GM20431 (cell line): ENCODE data around the gene CRACR2B.

Source experiments
- in situ Hi-C: fragments of 300-500 bp; cut with MseI, MboI; formaldehyde crosslinking; loops from one replicate; pipeline ENCODE4 v1.15.0; 2020; ENCODE audit warnings: low sequenced_read_pairs; ENCODE audit not compliant: unreplicated experiment

CRACR2B gene

DNA sequence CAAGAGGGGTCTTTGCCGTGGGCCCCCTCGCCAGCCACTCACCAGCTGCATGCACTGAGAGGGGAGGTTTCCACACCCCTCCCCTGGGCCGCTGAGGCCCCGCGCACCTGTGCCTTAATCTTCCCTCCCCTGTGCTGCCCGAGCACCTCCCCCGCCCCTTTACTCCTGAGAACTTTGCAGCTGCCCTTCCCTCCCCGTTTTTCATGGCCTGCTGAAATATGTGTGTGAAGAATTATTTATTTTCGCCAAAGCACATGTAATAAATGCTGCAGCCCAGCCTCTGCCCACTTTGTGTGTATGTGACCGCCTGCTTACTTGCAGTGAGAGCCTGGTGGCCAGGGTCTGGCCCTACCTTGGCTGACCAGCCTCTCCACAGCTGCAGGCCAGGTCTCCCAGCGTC is 2.8 kb upstream of the CRACR2B start:
- in situ Hi-C loops, result no loop called here

DNA sequence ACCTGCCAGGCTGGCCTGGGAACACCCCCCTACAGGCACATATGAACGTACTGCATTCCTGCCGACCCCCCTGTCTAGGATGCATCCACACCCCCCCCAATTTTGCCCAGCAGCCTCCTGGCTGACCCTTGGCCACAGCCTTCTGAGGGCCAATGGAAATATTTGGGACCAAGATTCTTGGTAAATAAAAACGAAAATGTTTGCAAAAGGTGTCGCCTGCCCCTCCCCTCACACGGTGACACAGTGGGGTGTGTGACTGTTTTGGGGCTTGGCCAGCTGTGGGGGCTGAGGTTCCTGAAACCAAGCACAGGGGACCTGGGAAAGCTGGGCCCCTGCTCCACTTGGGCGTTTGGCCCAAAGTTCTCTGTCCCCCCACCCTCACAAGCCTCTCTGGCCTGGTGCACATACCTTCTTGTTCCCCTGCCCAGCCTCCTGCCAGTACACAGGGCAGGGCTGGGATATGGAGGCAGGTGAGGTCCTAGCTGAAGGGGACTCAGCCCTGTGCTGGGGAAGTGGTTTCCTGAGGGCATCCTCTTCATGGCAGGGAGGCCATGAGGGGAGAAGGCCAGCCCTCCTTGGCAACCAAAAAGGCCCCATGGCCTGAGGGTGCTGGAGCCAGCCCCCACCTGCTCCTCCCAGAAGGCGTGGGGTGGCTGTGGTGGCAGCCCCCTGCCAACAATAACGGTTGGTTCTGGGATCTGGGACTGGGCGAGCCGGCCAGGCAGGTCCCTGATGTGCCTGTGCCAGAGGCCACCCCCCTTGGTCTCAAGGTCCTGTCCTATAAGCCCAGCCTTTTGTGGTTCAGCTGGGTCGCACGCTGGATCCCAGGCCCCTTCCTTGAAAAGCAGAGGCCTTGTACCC is 2.1 kb upstream of the CRACR2B start:
- in situ Hi-C loops, result no loop called here

DNA sequence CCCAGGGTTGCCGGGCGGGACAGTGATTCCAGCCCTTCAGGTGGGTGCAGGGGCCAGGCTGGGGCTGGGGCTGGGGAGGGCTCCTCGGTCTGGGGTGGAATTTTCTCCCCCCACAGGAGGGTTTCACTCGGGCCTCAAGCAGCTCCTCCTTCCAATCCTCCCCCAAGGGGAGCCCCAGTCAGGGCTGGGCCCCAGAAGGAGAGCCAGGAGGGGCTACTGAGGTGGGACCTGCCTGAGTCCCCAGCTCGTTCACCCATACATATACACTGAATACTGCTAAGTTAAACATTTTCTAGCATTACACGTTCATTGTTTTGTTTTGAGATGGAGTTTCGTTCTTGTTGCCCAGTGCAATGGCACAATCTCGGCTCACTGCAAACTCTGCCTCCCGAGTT is 1.5 kb upstream of the CRACR2B start:
- in situ Hi-C loops, result no loop called here

DNA sequence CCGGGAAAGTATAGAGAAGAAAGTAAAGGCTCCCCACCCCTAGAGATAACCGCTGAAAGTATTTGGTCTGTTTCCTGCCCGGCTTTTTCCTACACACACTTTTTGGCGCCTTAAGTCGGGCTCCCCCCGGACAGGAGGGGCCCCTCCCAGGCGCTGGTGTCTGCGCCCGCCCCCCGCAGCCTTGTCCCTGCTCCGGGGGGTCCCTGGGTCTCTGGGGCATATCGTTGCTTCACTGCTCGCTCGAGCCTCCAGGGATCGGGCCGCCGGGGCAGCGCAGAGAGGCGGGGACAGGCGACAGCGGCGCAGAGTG is 928 bp upstream of the CRACR2B start:
- in situ Hi-C loops, result no loop called here

DNA sequence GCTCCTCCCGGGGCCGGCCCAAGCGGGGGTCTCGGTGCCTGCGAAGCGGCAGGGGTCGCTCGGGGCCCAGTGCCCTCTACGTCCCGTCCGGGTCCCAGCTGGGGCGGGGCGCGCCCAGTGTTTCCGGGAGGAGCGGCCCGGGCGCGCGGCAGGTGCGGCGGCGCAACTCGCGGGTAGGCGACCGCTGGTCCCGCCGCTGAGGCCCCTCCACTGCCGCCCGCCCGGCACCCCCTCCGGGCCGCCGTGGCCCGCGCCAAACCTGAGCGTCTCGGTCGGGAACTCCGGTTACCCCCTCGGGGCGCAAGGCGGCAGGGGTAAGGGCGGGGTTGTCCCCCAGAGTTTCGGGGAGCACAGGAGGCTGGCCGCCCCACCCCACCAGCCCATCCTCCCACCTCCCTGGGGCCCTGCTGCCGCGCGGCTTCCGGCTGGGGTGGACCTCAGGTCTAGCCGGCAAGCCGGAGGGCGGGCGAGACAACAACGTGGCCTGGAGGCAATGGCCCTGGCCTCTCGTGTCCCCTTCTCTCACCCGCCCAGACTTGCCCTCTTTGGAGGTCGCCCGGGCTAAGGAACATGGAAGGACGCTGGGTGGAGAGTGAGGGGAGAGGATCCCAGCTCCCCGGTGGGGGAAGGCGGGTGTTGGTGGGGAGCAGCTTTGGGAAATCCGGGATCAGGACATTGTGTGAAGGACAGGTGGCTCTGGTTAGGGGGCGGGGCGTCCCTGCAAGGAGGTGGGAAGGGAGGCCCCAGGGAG is 398 bp upstream of the CRACR2B start:
- in situ Hi-C loops, result no loop called here

DNA sequence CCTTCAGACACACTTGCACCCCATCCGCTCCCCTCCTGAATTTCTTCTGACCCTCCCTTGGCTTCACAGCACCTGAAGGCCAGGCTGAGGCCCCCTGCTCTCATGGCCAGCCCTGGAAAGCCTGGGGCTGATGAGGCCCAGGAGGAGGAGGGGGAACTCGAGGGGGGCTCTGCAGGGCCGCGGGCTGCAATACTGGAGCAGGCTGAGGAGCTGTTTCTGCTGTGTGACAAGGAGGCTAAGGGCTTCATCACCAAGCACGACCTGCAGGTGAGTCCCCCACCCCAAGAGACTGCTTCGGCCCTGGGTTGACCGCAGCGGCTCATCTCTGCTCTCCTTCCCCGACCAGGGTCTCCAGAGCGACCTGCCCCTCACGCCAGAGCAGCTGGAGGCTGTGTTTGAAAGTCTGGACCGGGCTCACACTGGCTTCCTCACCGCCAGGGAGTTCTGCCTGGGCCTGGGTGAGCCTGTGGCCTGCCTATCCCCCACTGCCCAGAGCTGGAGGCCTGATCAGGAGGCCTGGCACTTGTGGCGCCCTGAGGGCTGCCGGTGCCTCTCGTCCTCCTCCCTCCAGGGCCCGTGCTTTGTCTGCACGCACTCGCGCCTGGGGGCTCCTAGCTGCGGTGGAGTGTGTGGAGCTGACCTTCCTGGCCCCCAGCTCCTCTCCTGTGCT is 922 bp downstream of the CRACR2B start:
- in situ Hi-C loops, result no loop called here

DNA sequence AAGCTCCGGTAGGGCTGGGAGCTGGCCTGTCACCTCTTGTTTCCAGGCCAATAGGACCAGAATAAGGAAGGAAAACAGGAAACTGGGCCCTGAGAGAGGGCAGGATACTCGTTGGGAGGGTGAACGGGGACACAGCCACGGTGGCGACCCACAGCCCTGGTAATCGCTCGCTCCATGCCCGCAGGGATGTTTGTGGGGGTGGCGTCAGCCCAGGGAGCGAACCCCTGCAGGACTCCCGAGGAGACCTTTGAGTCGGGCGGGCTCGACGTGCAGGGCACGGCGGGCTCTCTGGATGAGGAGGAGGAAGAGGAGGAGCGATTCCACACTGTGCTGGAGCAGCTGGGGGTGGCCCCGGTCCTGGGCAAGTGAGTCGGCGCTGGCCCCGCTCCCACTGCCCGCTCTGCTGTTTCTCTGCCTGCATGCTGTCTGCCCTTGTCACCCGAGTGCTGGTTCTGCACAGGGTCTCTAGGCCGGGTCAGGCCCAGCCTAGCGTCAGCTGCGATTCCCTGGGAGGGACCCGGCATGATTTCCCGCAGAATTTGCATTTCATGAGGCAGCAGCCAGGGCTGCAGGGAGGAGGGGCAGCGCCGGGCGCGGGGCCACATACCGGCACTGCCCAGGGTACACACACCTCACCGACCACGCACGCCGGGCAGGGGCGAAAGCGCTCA is 1.6 kb downstream of the CRACR2B start:
- in situ Hi-C loops, result no loop called here

DNA sequence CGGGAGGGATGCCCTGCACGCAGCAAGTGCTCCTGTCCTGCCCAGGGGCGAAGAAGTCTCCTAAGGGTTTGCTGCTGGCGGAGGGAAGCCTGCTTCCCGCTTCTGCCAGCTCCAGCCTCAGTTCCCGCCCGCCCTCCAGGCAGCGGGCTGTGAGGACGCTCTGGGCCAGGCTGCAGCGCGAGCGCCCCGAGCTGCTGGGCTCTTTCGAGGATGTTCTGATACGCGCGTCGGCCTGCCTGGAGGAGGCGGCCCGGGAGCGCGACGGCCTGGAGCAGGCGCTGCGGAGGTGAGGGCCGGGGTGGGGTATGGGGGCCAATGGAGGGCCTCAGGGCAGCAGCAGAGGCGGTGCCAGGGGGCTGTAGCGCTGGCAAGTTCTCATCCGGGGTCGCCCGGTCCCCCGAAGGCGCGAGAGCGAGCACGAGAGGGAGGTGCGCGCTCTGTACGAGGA is 2.2 kb downstream of the CRACR2B start:
- in situ Hi-C loops, result no loop called here

DNA sequence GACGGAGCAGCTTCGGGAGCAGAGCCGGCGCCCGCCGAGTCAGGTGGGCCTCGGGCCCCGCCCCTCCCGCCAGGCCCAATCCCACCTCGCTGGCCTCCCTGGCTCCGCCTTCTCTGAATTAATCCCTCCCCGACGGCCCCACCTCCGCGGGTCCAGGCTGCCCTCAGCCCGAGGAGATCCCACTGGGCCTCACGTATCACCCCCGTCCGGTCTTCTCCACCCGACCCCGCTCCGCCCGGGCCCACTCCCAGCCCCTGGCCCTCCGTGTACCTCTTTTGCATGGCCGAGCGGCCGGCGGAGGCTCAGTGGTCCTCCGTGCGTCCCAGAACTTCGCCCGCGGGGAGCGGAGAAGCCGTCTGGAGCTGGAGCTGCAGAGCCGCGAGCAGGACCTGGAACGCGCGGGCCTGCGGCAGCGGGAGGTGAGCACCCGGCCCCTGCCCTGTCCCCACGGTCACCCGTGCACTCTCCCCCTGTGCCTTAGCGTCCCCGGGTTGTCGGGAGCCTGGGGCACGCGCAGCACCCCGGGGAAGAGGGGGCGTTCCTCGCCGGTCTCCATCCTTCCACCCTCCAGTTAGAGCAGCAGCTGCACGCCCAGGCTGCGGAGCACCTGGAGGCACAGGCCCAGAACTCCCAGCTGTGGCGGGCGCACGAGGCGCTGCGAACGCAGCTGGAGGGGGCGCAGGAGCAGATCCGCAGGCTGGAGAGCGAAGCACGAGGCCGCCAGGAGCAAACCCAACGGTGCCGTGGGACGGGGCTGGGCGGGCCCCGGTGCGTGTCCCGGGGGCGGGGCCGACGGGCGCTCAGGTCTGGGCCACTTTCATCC is 2.8 kb downstream of the CRACR2B start:
- in situ Hi-C loops, result no loop called here

DNA sequence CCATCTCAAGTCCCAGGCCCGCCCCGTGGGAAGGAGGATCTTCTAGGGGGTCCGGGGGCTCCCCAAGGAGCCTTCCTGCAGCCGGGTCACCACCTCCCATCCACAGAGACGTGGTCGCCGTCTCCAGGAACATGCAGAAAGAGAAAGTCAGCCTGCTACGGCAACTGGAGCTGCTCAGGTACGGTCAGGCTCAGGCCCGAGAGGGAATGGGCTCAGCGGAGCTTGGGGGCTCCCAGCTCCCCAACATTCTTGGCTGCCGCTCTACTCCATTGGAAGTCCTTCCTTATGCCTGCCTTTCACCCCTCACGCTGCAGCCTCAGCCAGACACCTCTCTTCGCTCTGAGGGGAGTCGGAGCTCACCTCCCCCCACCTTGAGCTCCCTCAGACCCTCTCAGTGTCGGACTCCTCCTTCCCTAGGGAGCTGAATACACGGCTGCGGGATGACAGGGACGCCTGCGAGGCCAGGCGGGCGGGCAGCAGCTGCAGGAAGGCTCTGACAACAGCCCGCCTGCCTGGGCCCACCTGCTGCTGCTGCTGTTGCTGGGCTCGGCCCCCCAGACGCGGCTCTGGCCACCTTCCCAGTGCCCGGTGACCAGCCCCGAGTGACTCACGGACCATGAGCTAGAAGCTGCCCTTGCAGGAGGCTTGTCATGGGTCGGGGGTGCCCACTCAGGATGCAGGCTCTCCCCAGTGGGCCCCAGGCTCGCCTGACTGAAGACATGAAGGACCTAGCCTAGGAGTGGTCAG is 3.6 kb downstream of the CRACR2B start:
- in situ Hi-C loops, result no loop called here

DNA sequence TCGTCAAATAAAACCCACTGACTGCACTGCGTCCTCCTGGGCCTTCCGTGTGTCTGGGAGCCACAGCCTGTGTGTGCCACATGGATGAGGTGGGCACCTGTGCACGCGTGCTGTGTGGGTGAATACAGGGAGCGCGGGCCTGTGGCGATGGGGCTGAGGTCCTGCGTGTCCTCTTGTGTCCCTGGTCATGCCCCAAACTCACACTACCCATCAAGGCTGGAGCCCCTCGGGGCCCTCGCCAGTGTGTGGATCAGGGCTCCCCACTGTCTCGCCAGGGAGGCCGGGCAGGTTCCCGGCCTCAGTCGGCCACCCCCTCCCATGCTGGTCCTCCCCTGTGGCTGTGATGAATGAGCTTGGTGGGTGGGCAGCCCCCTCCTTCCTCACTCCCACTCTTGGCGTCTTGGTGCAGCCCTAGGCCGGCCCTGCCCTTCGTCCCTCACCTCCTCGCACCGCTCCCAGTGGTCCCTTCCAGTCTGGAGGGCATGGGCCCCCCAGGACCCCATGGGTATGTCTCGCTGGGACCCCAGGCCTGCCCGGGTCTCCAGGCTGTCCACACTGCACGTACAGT is 4.3 kb downstream of the CRACR2B start:
- in situ Hi-C loops, result no loop called here

DNA sequence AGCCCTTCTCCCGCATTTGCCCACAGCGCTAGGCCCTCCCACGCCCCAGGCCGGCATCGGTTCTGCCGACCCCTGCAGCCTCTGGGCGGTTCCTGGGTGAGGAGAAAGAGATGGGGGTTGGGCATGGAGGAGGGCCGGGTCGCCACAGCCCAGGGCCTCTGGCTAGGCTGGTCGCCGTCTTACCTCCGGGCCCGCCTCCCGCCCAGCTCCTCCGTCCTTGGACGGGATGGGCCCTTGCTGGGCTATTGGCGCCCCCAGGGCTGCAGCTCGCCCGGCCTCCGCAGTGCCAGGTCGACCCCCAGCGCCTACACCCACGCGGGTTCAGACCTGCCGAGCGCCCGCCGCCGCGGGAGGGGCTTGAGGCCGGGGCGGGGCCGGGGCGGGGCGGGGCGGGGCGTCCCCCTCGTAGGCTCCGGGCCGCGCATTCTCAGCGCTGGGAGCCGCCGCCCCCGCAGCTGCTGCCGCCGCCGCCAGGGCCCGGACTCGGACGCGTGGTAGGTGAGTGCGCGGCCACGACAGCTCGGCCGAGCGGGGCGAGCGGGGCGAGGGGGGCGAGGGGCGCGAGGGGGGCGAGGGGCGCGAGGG is 4.9 kb downstream of the CRACR2B start, which contains the start of gene CD151:
Gene CD151 (plus strand): TSS at position 424 of the 585 bp plus-strand sequence. CDS start 3,118 bp downstream, outside the sequence.
- in situ Hi-C loops, result no loop called here

DNA sequence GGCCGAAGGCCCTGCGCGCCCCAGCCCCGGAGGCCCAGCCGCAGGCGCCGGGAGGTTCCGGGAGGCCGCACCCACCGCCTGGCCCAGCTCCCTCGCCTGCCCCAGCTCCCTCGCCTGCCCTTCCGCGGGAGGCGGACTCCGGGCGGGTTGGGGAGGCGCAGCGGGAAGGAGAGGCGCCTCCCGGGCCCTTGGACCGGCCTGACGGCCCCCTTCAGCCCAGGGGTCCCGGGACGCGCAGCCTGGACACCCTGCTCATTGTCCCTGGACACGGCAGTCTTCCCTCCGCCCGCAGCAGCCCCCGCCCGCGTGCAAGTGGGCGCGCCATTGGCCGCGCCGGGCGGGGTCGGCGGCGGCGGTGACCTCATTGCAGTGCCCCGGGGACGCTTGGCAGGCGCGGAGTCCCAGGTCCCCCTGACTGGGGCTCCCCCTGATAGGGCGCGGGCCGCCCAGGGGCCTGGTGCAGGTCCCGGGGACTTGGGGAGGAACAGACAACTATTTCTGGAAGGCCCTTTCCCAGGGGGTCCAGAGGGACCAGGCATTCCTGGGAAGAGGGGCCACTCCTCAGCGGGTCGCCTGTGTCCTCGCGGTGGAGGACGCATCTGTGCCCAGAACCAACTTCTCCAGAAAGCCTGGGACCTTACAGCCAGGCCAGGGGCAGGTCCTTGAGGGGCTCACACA is 5.5 kb downstream of the CRACR2B start:
- in situ Hi-C loops, result no loop called here

DNA sequence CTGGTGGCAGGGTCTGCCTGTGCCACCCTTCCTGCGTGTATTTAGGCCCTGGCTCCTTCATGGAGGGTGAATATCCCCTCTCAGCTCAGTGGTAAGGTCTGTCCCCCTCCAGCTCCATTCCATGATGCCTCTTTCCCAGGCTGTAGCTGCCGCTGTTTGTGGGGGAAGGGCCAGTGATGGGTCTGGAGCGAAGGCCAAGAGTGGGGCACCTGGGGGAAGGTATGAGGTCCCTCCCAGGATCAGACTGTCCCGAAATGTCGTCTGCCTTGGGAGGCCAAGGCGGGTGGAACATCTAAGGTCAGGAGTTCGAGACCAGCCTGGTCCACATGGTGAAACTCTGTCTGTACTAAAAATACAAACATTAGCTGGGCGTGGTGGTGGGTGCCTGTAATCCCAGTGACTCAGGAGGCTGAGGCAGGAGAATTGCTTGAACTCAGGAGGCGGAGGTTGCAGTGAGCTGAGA is 6.2 kb downstream of the CRACR2B start:
- in situ Hi-C loops, result no loop called here

DNA sequence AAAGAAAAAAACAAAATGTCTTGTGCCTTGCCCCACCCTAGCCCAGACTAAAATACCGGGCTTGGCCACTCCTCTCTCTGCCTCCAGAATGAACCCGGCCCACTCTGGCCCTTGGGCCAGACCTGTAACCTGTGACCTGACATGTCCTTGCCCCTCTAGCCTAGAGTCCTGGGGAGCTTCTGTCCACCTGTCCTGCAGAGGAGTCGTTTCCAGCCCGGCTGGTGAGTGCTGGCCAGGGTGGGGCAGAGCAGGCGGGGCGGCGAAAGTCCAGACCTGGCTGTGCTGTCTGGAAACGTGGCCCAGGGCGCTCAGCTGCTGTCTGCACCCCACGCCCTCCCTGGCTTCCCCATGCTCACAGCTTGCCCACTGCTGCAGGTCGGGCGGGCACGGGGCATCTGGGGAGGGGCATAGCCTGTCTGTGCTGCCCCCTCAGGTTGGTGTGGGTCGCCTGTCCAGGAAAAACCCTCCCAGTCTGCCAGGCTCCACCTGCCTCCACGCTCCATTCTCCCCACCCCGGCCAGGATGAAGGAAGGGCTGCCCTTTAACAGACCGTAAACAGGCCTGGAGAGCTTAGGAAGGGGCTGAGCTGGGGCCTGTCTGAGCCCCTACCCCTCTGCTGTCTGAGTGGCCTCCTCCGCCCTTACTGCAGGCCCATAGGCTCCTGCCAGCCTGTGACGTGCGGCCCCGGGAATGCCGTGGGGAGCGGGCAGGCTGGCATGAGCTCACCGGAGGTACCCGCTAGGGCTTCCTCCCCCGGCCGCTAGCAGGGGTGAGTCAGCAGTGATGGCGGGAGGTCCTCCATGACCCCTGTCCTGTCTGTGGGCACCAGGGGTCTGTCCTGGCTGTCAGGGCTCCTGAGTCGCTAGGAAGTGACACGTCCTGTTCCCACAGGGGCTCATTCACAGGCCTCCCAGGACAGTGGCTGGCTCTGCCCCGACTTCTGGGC is 6.9 kb downstream of the CRACR2B start:
- in situ Hi-C loops, result no loop called here

DNA sequence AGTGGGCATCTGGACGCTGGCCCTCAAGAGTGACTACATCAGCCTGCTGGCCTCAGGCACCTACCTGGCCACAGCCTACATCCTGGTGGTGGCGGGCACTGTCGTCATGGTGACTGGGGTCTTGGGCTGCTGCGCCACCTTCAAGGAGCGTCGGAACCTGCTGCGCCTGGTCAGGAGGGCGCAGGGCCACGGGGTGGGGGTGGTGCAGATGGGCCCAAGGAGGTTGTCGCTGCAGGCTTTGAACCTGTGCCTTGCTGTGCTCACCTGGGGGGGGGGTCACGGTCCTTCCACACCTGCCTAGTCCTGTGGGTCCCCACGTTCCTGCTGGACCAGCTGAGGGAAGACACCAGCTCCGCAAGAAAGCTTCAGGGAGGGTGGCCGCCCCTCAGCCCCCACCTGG is 8.6 kb downstream of the CRACR2B start:
- in situ Hi-C loops, result no loop called here
